ENCODE measurements around the gene TXNDC12. TPM values are rescaled to one million over a fixed set of nuclear protein-coding genes. Genes with fewer than 3 reads are reported as not detected.

The TXNDC12 gene
- total and polyA plus RNA-seq, 10 donors = 10.3 to 49.5 (median 41.8) TPM

DNA sequence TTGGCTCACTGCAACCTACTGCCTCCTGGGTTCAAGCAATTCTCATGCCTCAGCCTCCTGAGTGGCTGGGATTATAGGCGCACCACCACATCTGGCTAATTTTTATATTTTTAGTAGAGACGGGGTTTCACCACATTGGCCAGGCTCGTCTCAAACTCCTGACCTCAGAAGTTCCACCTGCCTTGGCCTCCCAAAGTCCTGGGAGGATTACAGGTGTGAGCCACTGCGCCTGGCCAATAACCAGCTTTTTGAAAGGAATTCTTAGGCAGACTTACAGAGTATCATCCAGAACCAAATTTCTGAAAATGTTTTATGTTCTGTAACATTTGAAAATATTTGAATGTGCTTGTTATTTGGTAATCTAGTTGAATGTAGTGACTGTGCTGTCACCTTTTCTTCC lies 15.7 kb upstream of the TXNDC12 start:
- intact Hi-C loops (cut with DNase I; ENCODE audit: low total_unique reads) = no loop called here
- Histone ChIP-seq H3K27me3 (replicated peaks in 1 of 7) (no peaks in the 10 kb centered on the region), H3K9me3 (no peaks in the 10 kb centered on the region), H3K36me3 (peaks cover 2 to 88% (median 25%) of the 10 kb centered on the region in 6 donors), H3K27ac (no peak overlapping the region), H3K4me3 (no peak overlapping the region), H3K4me1 (peaks cover 0 to 22% (median 5%) of the 10 kb centered on the region in 6 donors)
- WGBS, 5 donors = 91 to 97% (median 94%) methylated on average over 4 of the region's 4 CpGs
- TF ChIP-seq POLR2A (IDR thresholded peaks at IDR 0.05) (no peak), POLR2AphosphoS5 (IDR thresholded peaks at IDR 0.05) (no peak)
- TF ChIP-seq, protein P1, sequence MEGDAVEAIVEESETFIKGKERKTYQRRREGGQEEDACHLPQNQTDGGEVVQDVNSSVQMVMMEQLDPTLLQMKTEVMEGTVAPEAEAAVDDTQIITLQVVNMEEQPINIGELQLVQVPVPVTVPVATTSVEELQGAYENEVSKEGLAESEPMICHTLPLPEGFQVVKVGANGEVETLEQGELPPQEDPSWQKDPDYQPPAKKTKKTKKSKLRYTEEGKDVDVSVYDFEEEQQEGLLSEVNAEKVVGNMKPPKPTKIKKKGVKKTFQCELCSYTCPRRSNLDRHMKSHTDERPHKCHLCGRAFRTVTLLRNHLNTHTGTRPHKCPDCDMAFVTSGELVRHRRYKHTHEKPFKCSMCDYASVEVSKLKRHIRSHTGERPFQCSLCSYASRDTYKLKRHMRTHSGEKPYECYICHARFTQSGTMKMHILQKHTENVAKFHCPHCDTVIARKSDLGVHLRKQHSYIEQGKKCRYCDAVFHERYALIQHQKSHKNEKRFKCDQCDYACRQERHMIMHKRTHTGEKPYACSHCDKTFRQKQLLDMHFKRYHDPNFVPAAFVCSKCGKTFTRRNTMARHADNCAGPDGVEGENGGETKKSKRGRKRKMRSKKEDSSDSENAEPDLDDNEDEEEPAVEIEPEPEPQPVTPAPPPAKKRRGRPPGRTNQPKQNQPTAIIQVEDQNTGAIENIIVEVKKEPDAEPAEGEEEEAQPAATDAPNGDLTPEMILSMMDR (IDR thresholded peaks at IDR 0.05 in 8 of 11, conservative IDR thresholded peaks at IDR 0.05 in 3 of 11) = no peak
- DNase-seq = no peak

DNA sequence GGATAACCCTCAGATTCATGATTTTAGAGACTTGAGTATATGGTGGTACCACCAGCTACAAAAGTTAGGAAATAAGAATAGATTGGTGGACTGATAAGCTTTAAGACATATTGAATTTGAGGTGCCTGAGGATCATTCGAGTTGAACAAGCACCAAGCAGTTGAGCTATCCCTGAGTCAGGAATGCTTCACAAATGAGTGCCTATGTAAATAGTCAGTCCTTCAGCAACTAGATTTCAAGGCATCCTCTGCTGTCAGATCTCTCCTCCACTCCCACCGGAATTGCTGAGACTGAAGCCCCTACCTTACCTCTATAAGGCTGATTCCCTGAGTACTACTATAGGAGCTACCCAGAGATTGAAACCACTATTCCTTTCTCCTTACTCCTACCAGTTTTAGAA lies 8.2 kb upstream of the TXNDC12 start:
- no peaks in the 10 kb centered on the region for H3K27me3 ChIP-seq (replicated peaks in 1 of 7)
- H3K4me3 ChIP-seq = no peak overlapping the region
- no peak for DNase-seq
- no peaks in the 10 kb centered on the region for H3K9me3 ChIP-seq
- H3K36me3 ChIP-seq = peaks cover 2 to 89% (median 62%) of the 10 kb centered on the region in 6 donors
- 90 to 98% (median 95%) methylated on average over 2 of the region's 2 CpGs for WGBS, 5 donors
- H3K27ac ChIP-seq = no peak overlapping the region
- TF ChIP-seq POLR2AphosphoS5 (IDR thresholded peaks at IDR 0.05) (no peak), POLR2A (IDR thresholded peaks at IDR 0.05) (no peak)
- TF ChIP-seq, protein P1 (IDR thresholded peaks at IDR 0.05 in 8 of 11, conservative IDR thresholded peaks at IDR 0.05 in 3 of 11) = no peak
- peaks cover 9 to 30% (median 17%) of the 10 kb centered on the region in 6 donors for H3K4me1 ChIP-seq
- intact Hi-C loops (cut with DNase I; ENCODE audit: low total_unique reads) = no loop called here

- H3K4me1 ChIP-seq = peaks cover 24 to 50% (median 33%) of the 10 kb centered on the region in 6 donors
- 97 to 98% (median 98%) methylated on average over 4 of the region's 4 CpGs for WGBS, 5 donors
- H3K4me3 ChIP-seq = no peak overlapping the region
- H3K36me3 ChIP-seq = peaks cover 2 to 66% (median 45%) of the 10 kb centered on the region in 6 donors
- H3K27me3 ChIP-seq (replicated peaks in 1 of 7) = no peaks in the 10 kb centered on the region
- no peak overlapping the region for H3K27ac ChIP-seq
- TF ChIP-seq POLR2AphosphoS5 (IDR thresholded peaks at IDR 0.05) = no peak
- TF ChIP-seq, protein P1 (IDR thresholded peaks at IDR 0.05 in 8 of 11, conservative IDR thresholded peaks at IDR 0.05 in 3 of 11) = no peak
- no peaks in the 10 kb centered on the region for H3K9me3 ChIP-seq
- intact Hi-C loops (cut with DNase I; ENCODE audit: low total_unique reads) = no loop called here
- no peak for DNase-seq
These were observed 5.8 kb upstream of the TXNDC12 start for GRCh38 chr1:52060822-52061221.

- 94 to 98% (median 98%) methylated on average over 1 of the region's 1 CpG for WGBS, 5 donors
- Histone ChIP-seq H3K27me3 (replicated peaks in 1 of 7) (no peaks in the 10 kb centered on the region), H3K4me3 (no peak overlapping the region), H3K27ac (no peak overlapping the region), H3K4me1 (peaks cover 24 to 54% (median 34%) of the 10 kb centered on the region in 6 donors), H3K9me3 (no peaks in the 10 kb centered on the region), H3K36me3 (peaks cover 0 to 56% (median 36%) of the 10 kb centered on the region in 6 donors)
- TF ChIP-seq, protein P1 (IDR thresholded peaks at IDR 0.05 in 8 of 11, conservative IDR thresholded peaks at IDR 0.05 in 3 of 11) = no peak
- TF ChIP-seq POLR2A (IDR thresholded peaks at IDR 0.05) = no peak
- no peak for TF ChIP-seq POLR2AphosphoS5 (IDR thresholded peaks at IDR 0.05)
- intact Hi-C loops (cut with DNase I; ENCODE audit: low total_unique reads) = no loop called here
- DNase-seq = no peak
These were observed 4.9 kb upstream of the TXNDC12 start for GRCh38 chr1:52059888-52060287.

Measured in spleen (tissue), 11 donors.